NCI-H82 treated with DMSO at 0.1 percent for 48 hours (cell line): Measurements from ENCODE around the gene PLEKHJ1.
A peak's percentile ranks its signal among the peaks of the same experiment; 100 is the strongest.

Source experiments
- DNase-seq: peaks from one replicate; lab custom pipeline; 2025; ENCODE audit not compliant: unreplicated experiment; lab: John Stamatoyannopoulos, UW

PLEKHJ1 gene

DNA sequence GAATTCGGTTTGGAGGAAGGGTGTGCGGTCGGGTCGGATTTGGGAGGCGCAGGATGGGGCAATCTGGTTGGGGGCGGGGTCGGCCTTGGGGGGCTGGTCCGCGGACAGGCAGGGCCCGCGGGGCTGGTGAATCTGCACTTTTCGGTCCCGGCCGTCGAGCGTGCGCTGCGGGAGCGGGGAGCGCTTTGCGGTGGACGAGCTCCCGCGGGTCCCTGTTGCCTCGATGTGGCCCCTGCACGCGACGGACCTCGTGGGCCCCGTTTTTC, 34.0 kb upstream of the PLEKHJ1 start:
- no peak for DNase-seq

DNA sequence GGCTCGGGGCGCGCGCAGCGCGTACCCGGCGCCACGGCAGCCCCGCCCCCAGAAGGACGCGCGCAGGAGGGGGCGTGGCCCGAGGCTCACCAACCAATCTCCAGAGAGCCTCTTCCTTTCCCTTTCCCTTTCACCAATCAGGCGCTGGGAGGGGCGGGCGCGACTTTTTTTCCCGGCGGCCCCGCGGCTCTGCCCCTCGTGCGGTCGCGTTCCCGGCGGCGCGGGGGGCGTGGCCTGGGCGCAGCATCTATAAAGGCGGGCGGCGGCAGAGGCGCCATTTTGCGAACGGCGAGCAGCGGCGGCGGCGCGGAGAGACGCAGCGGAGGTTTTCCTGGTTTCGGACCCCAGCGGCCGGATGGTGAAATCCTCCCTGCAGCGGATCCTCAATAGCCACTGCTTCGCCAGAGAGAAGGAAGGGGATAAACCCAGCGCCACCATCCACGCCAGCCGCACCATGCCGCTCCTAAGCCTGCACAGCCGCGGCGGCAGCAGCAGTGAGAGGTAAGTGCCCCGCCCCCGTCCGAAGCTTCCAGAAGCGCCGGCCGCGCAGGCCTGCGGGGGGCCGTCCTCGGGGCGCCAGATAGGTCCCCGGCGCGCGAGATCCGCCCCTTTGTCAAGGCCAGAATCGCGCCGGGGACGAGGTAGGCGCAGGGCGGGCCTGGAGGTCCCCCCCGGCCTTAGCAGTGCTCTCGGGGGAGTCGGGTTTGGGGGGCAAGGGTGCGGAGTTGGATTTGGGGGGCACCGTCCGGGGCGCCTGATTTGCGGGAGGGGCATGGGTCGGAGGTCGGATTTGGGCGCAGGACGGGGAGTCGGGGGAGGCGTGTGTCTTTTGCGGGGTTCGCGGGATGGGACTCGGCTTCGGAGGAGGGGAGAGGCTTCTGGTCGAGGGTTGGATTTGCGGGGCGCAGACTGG, 33.4 kb upstream of the PLEKHJ1 start:
- peak; percentile 84 for DNase-seq

DNA sequence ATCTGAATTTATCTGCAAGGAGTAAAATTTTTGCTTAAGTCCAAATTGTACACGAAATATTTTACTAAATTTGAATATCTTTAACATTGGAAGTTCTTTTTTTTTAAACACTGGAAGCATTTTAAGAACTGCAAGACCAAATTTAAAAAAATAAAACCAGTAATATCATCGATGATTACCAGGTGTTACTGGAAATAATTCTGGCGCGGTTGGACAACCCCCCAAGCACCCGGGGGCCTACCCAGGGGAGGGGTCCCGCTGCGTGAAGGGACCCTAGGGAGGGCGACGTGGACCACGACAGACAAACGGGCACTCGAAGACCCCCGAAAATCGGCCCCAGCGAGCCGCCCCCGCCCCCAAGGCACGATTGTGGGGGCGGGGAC, 32.7 kb upstream of the PLEKHJ1 start:
- DNase-seq = no peak

DNA sequence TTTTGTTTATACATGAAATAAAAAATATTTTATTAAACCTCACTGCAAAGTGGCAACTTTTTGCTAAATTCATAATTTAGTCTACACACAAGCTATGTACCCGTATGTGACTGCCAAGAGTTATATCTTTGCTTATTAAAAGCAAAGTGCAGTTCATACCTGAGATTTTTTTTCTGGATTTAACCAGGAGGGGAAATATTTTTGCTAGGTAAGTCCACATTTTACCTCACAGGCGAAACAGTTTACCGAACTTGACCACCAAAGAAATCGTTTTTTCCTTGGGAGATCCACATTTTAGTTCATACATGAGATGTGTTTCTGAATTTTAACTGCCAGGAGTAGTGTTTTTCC, 32.3 kb upstream of the PLEKHJ1 start:
- DNase-seq = no peak

DNA sequence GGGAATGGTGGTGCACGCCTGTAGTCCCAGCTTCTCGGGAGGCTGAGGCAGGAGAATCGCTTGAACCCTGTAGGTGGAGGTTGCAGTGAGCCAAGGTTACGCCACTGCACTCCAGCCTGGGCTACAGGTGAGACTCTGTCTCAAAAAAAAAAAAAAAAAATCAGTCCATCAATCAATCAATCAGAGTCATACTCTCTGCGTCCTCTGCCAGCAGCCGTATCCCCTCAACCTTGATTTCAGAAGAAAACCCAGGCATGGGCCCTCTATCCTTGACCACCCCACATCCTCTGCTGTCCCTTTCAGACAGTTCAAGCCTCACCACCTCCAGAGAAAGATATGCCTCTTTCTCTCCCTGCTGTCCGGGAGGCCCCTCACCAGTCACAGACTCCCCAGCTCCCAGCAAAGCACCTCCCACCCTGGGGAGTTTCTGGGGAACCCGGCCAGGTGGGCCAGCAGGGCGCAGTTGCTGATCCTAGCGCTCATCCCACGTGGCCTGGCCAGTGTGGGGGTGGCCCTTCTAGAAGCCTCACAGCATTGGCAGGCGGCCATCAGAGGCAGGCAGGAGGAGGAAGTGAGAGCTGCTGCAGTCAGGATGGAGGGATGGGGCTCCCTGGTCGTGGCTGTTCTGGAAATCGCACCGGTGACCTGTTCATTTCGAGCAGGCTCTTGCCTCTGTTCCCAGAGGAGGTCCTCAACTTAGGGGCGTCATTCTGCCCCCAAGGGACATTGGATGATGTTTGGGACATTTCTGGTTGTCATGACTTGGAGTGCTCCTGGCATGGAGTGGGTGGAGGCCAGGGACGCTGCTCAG, 30.3 kb upstream of the PLEKHJ1 start:
- DNase-seq = no peak

DNA sequence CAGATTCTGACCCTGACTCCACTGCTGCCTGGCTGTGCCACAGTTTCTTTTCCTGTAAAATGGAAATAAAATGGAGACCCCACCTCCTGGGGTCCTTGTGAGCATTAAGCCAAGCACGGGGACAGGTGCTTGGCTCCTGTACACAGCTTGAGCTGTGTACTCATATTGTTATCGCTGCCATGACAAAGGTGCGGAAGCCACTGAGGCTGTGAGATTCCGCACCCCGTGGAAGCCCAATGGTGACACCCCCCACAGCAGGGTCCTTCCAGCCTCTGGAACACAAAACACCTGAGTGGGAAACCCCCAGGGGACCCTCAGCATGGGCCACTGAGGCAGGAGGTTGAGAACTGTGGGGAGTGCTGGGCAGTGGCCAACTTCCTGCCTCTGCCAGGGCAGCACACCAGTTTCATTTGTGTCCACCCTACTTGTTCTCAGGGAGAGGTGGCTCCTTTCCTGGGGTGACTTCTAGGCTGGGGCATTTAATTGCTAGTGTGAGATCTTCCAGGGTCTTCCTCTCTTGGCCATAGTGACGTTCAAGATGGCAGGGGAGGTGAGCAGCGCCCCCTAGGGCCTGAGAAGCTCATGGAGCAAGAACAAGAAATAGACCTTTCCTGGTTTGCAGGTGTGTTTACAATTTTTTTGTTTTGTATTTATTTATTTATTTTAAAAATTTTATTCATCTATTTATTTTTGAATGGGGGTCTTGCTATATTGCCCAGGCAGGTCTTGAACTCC, 25.5 kb upstream of the PLEKHJ1 start:
- no peak for DNase-seq

DNA sequence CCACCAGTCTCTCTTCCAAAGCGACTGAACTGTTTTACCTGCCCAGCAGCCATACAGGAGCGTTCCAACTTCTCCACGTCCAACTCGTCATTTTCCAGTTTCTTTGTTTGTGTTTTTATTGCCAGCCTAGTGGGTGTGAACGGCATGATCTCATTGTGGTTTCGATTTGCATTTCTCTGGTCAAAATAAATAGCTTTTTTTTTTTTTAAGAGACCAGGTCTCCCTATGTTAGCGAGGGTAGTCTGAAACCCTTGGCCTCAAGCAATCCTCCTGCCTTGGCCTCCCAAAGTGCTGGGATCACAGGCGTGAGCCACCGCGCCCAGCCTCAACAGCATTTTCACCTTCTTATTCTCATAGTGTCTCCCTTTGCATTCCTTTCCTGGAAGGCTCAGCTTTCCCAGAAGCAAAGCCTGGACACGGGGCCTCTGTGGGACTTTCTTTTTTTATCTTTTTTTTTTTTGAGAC, 24.2 kb upstream of the PLEKHJ1 start:
- no peak for DNase-seq

DNA sequence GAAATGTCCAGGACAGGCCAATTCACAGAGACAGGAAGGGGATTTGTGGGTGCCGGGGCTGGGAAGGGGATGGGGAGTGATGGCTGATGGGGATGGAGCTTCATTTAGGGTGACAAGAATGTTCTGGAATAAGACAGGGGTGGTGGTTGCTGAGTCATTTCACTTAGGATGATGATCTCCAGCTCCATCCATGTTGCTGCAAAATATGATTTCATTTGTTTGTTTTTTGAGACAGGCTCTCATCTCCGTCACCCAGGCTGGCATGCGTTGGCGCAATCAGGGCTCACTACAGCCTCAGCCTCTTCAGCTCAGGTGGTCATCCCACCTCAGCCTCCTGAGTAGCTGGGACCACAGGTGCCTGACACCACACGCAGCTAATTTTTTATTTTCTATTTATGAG, 23.2 kb upstream of the PLEKHJ1 start:
- DNase-seq = no peak

DNA sequence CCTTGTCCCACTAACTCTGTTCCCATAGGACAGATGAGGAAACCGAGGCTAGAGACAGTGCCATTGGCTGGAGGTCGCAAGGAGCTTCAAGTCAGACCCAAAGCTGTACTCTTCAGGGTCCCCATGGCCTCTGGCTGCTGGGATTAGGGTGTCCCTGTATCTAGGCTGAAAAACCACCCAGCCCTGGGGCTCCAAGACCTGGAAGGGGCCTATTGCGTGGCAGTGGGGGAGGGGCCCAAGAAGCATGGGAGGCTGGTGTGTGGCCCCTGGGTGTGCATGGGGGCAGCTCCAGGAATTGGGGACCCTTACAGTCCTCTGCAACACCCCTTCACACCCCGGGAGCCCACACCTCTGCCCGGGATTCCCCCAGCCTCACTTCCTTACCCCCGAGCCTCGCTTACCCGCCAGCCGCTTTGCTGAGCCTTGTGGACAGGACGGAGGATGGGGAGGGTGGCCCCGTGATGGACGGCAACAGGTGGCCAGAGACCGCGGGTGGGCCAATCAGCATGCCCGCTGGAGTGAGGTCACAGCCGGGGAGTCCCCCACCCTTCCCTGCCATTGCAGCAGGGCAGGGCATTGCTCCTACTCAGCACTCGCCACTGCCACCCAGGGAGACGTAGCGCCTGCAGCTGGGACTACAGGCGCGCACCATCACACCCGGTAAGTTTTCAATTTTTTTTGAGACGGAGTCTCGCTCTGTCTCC, 20.0 kb upstream of the PLEKHJ1 start, which contains the start of gene JSRP1:
Gene JSRP1 (minus strand): TSS at position 436 of the 704 bp plus-strand sequence. CDS start 1,103 bp downstream, outside the sequence.
- peak; percentile 47 for DNase-seq

DNA sequence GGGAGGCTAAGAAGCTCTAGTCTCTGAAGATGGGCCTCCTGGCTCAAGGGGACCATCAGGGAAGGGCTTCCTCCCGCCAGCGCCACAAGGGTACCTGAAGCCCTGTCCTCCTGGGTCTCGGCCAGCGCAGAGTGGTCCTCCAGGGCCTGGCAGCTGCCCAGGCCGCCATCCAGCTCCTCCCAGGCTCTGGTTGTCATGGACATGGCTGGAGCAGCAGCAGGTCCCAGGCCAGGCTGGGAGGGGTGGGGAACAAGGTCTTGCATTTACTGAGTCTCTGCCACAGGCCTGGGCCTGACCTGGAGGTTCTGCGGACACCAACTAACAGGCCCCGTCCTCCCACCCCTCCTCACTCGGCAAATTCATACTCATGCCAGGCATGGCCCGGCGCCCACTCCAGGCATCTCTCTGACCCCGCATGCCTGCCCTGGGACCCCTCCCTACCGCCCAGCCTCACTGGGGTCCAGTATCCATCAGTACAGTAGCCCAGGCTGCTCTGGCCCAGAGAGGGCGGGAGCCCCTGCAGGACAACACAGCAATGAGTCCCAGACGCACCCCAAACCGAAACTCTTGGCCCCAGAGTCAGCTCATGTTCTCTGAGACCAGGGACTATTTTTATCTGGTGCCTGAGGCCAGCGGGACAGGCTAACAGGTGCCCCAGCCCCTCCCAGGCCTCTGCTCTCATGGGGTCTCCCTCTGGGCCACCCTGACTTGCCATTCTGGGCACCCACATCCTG, 19.1 kb upstream of the PLEKHJ1 start:
- no peak for DNase-seq

DNA sequence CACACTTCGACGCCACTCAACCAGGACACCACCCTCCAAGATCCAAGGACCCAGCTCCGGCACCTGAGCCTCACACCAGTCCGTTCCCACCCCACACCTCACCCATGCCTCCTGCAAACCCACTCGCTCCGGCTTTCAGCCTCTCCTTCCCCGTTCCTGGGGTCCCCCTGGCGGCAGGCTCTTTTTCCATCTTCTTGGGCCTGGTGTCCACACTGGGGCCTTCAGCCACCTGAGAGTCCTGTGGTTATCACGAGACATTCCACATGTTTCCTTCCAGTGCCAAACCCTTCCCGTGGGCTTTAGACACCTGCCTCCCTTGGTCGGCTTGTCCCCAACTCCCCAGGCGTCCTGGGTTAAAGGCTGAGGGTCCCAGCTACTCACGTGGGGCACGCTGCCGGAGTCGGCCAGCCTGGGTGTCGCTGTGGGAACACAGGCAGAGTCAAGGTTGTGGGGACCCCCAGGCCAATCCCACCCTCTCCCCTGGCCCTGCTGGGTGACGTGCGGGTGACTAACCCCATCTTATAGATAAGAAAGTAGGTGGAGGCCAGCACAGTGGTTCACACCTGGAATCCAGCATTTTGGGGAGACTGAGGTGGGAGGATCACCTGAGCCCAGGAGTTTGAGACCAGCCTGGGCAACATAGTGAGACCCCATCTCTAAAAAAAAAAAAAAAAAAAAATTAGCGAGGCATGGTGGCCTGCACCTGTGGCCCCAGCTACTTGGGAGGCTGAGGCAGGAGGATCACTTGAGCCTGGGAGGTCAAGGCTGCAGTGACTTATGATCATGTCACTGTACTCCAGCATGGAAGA, 18.1 kb upstream of the PLEKHJ1 start:
- no peak for DNase-seq

DNA sequence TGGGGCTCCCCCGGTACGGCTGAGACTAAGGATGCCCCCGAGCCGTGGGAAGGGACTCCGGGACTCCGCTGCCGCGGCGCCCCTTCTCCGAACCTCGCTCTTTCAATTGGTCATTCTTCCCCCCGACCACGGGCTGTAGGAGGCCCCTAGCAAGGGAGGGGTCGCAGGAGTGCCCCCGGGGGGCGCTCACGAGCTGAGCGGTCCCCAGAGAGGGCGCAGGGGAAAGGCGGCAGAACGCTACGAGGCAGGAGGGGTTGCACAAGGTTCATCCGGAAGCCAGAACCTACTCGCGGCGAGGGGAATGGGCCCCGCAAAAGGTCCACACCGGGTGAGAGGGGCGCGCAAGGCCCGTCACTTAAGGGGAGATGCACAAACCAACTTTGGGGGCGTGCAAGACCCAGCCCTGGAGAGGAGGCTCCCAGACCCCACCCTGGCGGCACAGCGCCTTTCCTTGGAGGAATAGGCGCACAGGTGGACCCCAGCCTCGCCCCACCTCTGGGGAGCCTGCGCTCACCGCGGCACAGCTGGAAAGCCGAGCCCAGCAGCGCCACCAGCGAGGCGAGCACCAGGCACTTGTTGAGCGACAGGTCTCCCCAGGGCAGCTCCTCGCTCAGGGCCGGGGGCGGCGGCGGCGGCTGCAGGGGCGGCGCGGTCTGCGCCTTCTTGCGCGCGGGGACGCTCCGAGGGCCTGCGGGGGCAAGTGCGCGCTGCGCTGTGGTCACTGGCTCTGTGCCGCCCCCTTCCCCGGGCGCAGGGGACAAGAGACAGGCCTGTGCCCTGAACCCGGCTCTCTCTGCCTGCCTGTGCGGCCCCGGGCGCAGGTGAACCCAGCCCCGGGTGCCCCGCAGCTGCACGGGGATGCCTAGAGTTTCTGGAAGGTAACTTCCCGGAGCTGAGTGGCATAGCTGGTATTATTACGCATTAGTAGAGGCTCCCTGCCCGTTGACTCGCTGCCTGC, 17.3 kb upstream of the PLEKHJ1 start:
- no peak for DNase-seq

DNA sequence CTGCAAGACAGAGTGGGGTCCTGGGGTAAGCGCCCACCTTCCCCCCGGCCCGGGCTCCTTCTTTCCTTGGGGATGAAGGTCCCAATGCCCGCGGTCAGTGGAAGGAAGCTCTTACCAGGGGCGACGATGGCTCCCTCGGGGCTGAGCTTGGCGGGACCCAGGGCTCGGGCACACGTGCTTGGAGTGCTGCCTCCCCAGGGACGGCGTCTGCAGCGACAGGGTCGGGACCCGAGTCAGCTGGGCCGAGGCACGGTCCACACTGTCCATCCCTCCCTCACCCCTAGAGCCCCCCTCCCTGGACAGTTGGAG, 16.6 kb upstream of the PLEKHJ1 start:
- DNase-seq = no peak

DNA sequence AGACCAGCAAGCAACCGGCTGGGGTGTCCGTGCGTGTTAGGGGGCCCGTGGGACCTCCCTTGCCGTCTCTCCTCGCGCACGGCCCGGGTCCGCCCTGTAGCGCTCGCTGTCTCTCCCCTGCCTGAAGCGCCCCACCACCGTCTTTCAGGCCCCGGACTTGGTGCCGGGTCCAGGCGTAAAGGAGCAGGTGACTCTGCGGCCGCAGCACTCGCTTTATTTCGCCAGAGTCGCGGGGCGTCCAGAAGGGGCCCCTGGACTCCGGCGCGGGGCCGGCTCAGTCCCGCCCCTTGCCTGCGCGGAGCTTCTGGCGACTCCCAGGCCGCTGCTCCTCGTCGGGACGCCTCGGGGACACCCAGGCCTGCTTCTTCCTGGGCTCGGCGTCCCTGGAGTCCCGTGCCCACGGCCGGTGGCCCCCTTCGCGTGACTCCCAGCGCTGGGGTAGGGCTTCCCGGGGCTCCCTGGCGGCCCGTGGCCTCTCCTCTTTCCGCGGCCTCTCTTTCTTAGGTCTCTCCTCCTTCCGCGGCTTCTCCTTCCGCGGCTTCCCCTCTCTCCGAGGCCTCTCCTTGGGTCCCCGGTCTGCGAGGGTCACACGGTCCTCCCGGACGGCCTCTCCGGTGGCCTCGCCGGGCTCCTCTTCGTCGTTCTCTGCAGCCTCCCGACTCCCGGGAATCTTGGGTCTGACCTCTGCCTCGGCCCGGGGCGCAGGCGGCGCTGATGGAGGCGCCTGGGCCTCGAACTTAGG, 16.1 kb upstream of the PLEKHJ1 start:
- no peak for DNase-seq

DNA sequence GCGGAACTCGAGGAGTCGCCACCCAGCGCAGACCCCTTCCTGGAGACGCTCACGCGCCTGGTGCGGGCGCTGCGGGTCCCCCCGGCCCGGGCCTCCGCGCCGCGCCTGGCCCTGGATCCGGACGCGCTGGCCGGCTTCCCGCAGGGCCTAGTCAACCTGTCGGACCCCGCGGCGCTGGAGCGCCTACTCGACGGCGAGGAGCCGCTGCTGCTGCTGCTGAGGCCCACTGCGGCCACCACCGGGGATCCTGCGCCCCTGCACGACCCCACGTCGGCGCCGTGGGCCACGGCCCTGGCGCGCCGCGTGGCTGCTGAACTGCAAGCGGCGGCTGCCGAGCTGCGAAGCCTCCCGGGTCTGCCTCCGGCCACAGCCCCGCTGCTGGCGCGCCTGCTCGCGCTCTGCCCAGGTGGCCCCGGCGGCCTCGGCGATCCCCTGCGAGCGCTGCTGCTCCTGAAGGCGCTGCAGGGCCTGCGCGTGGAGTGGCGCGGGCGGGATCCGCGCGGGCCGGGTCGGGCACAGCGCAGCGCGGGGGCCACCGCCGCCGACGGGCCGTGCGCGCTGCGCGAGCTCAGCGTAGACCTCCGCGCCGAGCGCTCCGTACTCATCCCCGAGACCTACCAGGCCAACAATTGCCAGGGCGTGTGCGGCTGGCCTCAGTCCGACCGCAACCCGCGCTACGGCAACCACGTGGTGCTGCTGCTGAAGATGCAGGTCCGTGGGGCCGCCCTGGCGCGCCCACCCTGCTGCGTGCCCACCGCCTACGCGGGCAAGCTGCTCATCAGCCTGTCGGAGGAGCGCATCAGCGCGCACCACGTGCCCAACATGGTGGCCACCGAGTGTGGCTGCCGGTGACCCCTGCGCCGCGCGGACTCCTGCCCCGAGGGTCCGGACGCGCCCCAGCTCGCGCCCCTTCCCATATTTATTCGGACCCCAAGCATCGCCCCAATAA, 15.3 kb upstream of the PLEKHJ1 start:
- DNase-seq = no peak

DNA sequence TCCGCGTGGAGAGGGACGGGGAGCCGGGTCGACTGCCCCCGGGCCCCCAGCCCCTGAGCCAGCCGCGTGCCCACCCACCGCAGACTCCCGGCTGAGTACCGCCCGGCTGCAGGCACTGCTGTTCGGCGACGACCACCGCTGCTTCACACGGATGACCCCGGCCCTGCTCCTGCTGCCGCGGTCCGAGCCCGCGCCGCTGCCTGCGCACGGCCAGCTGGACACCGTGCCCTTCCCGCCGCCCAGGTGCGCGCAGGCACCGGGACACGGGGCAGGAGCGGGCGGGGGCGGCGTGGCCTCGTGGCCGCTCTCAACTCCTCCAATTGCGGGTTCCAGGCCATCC, 14.6 kb upstream of the PLEKHJ1 start:
- no peak for DNase-seq
